Measurements from ENCODE around the gene PAX2. TPM values are rescaled to one million over a fixed set of nuclear protein-coding genes. Genes with fewer than 3 reads are reported as not detected.

The PAX2 gene
- total RNA-seq, 1 donor from 2014 or later, result 0.18 TPM

DNA sequence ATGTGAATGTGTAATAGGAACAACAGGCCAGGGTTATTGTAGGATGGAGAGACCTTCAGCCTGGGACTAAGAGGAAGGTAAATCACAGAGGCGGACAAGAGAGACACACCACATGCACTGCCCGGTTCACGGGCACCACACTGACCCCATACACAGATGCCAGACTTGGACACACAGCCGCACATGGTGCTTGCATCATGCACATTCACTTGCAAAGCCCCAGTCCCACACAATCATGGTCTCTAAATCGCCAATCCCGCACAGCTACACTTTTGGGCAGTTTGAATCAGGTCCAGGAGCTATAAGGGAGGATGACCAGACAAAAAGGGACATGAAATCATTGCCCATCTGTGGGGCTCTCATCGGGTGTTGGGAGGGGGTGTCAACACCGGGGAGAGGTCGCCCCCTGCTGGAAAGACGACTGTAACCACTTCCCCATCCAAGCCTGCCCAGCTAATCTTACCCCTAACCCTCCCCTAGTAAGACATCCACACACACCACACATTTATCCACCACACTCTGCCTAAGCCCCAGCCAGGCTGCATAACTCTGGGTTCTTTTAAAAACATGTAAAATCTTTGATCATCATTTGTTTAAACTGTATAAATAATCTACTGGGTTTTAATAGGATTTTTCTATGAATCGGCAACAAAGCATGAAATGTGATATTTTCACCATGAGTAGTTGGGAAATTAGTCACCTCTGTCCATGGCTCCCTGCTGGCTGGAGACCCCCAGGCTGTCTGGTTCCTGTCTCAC, 126.8 kb downstream of the PAX2 start:
- peak; percentile 32 for DNase-seq (ENCODE audit: low spot score)
- Mint-ChIP-seq H3K4me3 (ENCODE audit: low read depth) (no peak overlapping the region), H3K36me3 (ENCODE audit: low read depth) (no peaks in the 10 kb centered on the region), H3K27ac (no peak overlapping the region), H3K27me3 (ENCODE audit: low read depth) (peaks cover 15% of the 10 kb centered on the region), H3K4me1 (ENCODE audit: low read depth) (no peaks in the 10 kb centered on the region), H3K9me3 (no peaks in the 10 kb centered on the region)
- intact Hi-C loops (cut with micrococcal nuclease), result loop anchor here (5.0 to 10.0 kb wide), 2 partner anchors 127 to 200 kb away; partner anchors contain the start of gene PAX2

DNA sequence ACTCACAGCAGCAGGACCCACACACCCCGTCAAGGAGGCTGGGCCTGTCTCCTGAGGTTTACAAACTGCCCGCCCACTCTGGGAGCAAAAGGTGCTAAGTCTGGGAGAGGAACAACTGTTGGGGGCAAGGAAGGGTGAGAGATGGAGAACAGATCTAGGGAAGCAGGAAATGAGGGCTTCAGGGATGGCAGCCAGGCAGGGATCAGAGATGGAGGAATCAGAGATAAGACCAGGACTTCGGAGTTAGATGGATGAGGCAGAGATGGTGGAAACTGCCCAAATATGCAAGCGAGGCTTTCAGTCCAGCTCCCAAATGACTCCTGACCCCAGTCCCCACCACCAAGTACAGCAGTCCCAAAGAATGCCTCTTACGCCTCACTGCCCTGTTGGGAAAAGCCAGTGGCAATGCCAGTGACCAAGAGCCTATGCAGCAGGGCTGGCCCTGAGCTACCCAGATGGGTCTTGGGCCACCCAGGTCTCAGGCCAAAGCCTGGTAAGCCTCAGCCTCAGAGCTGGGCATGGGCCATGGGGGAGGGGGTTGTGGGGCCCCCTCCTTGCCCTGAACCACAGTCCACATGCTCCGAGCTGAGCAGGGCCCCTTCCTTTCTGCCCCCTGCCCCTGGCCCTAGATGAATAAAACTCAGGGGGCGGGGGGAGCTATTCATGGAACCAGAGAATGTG, 127.9 kb downstream of the PAX2 start:
- Mint-ChIP-seq H3K27ac (no peak overlapping the region), H3K36me3 (ENCODE audit: low read depth) (no peaks in the 10 kb centered on the region), H3K4me3 (ENCODE audit: low read depth) (no peak overlapping the region), H3K9me3 (no peaks in the 10 kb centered on the region), H3K4me1 (ENCODE audit: low read depth) (no peaks in the 10 kb centered on the region), H3K27me3 (ENCODE audit: low read depth) (peaks cover 14% of the 10 kb centered on the region)
- intact Hi-C loops (cut with micrococcal nuclease), result loop anchor here (5.0 to 10.0 kb wide), 2 partner anchors 128 to 201 kb away; partner anchors contain the start of gene PAX2
- no peak for DNase-seq (ENCODE audit: low spot score)

GRCh38 chr10:100873827-100874326, 128.5 kb downstream of the PAX2 start:
- Mint-ChIP-seq H3K27me3 (ENCODE audit: low read depth) (peaks cover 15% of the 10 kb centered on the region), H3K9me3 (no peaks in the 10 kb centered on the region), H3K27ac (no peak overlapping the region), H3K36me3 (ENCODE audit: low read depth) (no peaks in the 10 kb centered on the region), H3K4me3 (ENCODE audit: low read depth) (no peak overlapping the region), H3K4me1 (ENCODE audit: low read depth) (no peaks in the 10 kb centered on the region)
- intact Hi-C loops (cut with micrococcal nuclease), result loop anchor here (5.0 to 10.0 kb wide), 2 partner anchors 129 to 202 kb away; partner anchors contain the start of gene PAX2
- no peak for DNase-seq (ENCODE audit: low spot score)

- Mint-ChIP-seq H3K4me1 (ENCODE audit: low read depth) (no peaks in the 10 kb centered on the region), H3K36me3 (ENCODE audit: low read depth) (no peaks in the 10 kb centered on the region), H3K4me3 (ENCODE audit: low read depth) (no peak overlapping the region), H3K9me3 (no peaks in the 10 kb centered on the region), H3K27me3 (ENCODE audit: low read depth) (peaks cover 15% of the 10 kb centered on the region), H3K27ac (no peak overlapping the region)
- intact Hi-C loops (cut with micrococcal nuclease), result loop anchor here (5.0 to 10.0 kb wide), 2 partner anchors 130 to 203 kb away; partner anchors contain the start of gene PAX2
- no peak for DNase-seq (ENCODE audit: low spot score)
Measured at GRCh38 chr10:100874702-100875483, 129.5 kb downstream of the PAX2 start.

DNA sequence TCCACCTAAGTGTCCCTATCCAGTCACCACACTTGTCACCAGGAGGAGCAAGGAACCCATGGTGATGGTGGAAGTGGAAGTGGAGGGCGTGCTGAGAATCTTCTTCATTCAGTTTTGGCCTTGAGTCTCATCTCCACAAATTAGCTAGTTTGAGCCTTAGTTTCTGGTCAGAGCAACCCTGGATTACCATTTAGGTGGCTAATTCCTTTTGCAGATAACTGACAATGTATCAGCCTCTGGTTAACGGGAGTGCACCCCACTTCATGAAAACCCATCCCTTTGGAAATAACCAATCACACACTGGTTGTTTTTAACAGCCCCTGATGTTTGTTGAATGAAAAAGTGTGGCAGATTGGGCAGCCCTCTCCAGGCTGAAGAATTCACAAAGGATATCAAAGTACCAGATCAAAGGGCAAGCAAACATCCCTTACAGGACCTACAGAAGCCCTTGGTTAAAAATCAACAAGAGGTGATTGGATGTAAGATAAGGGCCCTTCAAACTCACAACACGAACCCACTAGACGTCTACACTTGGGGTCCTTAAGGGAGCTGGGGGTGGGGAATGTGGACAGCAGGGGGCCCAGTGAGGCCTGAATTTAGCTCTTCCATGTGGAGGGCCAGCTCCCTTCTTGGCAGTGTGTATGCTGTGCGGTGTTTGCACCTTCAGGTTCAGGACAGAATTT, 130.2 kb downstream of the PAX2 start:
- DNase-seq (ENCODE audit: low spot score), result no peak
- intact Hi-C loops (cut with micrococcal nuclease), result loop anchor here (10.0 kb wide), 1 partner anchor 131 kb away; the partner anchor contains the start of gene PAX2
- H3K36me3 Mint-ChIP-seq (ENCODE audit: low read depth), result no peaks in the 10 kb centered on the region

DNA sequence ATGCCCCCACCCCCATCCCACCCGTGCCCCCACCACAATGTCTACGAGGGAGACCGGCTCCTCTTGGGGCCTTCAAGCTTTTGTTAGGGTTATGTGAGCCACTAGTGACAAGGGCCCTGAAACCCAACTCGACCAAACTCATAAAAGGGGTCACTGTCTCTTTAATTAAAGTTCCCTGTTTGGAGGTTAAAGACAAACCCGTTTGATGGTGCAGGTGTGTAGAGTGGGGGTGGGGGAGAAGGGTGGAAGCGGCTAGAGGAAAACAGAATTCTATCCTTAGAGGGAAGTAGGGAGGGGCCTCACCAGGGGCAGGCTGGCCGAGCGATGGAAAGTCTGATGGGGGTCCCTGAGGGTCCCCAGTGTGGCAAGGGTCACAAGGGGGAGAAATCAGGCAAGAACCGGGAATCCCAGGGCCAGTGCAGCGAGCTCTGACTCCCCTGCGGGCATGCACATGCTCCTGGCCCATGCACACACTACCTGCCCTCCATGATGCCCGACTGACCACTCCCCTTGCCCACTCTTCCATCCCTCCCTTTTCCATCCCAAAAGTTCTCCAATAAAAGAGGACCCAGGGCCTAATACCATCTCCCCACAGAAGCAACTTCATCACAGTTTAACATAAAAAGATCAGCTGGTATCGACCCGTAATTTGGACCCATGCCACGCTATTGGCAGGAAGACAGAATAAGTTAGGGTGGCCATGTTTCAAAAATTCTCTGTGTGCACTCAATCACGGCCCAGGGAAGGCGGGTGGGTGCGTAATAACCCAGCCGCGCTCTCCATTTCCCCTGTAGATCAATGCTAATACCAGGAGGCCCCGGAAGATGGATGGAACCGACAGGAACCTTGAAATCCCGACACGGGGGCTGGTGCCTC, 131.4 kb downstream of the PAX2 start:
- H3K27me3 Mint-ChIP-seq (ENCODE audit: low read depth), result peaks cover 15% of the 10 kb centered on the region
- DNase-seq (ENCODE audit: low spot score), result no peak
- H3K4me1 Mint-ChIP-seq (ENCODE audit: low read depth), result no peaks in the 10 kb centered on the region
- H3K9me3 Mint-ChIP-seq, result no peaks in the 10 kb centered on the region
- no peak overlapping the region for H3K4me3 Mint-ChIP-seq (ENCODE audit: low read depth)
- H3K27ac Mint-ChIP-seq, result no peak overlapping the region
- intact Hi-C loops (cut with micrococcal nuclease), result loop anchor here (10.0 kb wide), 1 partner anchor 132 kb away; the partner anchor contains the start of gene PAX2
- no peaks in the 10 kb centered on the region for H3K36me3 Mint-ChIP-seq (ENCODE audit: low read depth)

More for the DNA sequence above, 130.2 kb downstream of the PAX2 start:
- H3K27ac Mint-ChIP-seq, result no peak overlapping the region
- H3K4me3 Mint-ChIP-seq (ENCODE audit: low read depth), result no peak overlapping the region
- peaks cover 15% of the 10 kb centered on the region for H3K27me3 Mint-ChIP-seq (ENCODE audit: low read depth)
- H3K4me1 Mint-ChIP-seq (ENCODE audit: low read depth), result no peaks in the 10 kb centered on the region
- H3K9me3 Mint-ChIP-seq, result no peaks in the 10 kb centered on the region

DNA sequence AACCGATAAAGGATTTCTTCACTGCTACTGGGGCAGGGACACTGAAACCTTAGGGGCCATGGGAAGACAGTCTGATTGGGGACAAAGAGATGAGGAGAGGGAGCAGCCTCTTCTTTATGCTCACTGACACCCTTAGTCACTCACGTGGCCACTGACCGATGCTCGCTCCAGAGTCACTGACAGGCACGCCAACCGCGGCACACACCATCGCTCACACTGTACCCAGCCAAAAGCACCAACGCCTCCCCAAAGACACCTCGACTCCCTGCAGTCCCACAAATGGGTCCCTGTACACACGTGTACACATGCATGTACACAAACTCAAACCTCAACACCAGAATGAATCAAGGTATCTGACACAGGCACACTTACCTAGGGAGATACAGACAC, 132.1 kb downstream of the PAX2 start:
- Mint-ChIP-seq H3K4me3 (ENCODE audit: low read depth) (no peak overlapping the region), H3K27me3 (ENCODE audit: low read depth) (peaks cover 17% of the 10 kb centered on the region), H3K9me3 (no peaks in the 10 kb centered on the region), H3K27ac (no peak overlapping the region), H3K36me3 (ENCODE audit: low read depth) (no peaks in the 10 kb centered on the region), H3K4me1 (ENCODE audit: low read depth) (no peaks in the 10 kb centered on the region)
- intact Hi-C loops (cut with micrococcal nuclease), result loop anchor here (10.0 kb wide), 1 partner anchor 133 kb away; the partner anchor contains the start of gene PAX2
- no peak for DNase-seq (ENCODE audit: low spot score)

DNA sequence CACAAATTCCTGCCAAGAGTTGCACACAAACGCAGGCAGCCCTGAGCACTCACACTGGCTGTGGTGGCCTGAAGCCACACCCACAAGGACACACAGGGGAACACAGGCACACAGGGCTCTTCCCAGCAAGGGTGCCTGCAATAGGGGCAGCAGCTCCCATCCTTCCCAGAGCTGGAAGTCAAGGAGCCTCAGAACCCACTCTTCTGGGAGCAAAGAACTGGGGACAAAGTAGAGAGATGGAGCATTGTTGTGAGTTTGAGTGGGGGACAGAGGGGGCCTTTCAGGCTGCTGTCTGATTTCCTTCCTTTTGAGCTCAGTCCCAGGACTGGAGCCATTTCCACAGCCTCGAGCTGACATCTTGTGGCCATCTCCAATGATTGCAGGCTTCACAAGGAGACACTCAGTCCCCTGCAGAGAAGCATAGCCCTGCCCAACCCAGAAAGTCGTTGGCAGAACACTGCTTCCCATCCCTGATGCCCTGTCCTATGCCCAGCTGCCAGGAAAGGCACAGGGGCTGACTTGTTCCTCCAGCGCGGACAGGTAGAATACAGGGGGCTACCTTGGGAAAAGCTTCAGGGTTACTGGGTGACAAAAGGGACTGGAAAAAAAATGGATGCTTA, 133.0 kb downstream of the PAX2 start:
- peak; percentile 12 for DNase-seq (ENCODE audit: low spot score)
- Mint-ChIP-seq H3K27ac (no peak overlapping the region), H3K27me3 (ENCODE audit: low read depth) (peaks cover 17% of the 10 kb centered on the region), H3K9me3 (no peaks in the 10 kb centered on the region), H3K36me3 (ENCODE audit: low read depth) (no peaks in the 10 kb centered on the region), H3K4me1 (ENCODE audit: low read depth) (no peaks in the 10 kb centered on the region), H3K4me3 (ENCODE audit: low read depth) (no peak overlapping the region)
- intact Hi-C loops (cut with micrococcal nuclease), result loop anchor here (10.0 kb wide), 1 partner anchor 134 kb away; the partner anchor contains the start of gene PAX2

Other genes starting within 250 kb of the PAX2 start
- 57.4 and 60.6 TPM in 2 replicates for gene SEC31B, start 225.7 kb upstream of the PAX2 start, total RNA-seq
- 278 and 283 TPM in 2 replicates for gene NDUFB8, start 215.7 kb upstream of the PAX2 start, total RNA-seq
- gene HIF1AN, start 209.6 kb upstream of the PAX2 start, total RNA-seq, result 46.7 and 47.9 TPM in 2 replicates
- 32.2 and 34.0 TPM in 2 replicates for gene SLF2, start 167.4 kb downstream of the PAX2 start, total RNA-seq
- 1.3 and 1.6 TPM in 2 replicates for gene SEMA4G, start 223.9 kb downstream of the PAX2 start, total RNA-seq
- 62.7 TPM in 2 replicates for gene MRPL43, start 241.9 kb downstream of the PAX2 start, total RNA-seq
- gene TWNK, start 242.0 kb downstream of the PAX2 start, total RNA-seq, result 25.9 and 27.2 TPM in 2 replicates